Measurements from ENCODE around the gene HOXD3.

HOXD3 gene

DNA sequence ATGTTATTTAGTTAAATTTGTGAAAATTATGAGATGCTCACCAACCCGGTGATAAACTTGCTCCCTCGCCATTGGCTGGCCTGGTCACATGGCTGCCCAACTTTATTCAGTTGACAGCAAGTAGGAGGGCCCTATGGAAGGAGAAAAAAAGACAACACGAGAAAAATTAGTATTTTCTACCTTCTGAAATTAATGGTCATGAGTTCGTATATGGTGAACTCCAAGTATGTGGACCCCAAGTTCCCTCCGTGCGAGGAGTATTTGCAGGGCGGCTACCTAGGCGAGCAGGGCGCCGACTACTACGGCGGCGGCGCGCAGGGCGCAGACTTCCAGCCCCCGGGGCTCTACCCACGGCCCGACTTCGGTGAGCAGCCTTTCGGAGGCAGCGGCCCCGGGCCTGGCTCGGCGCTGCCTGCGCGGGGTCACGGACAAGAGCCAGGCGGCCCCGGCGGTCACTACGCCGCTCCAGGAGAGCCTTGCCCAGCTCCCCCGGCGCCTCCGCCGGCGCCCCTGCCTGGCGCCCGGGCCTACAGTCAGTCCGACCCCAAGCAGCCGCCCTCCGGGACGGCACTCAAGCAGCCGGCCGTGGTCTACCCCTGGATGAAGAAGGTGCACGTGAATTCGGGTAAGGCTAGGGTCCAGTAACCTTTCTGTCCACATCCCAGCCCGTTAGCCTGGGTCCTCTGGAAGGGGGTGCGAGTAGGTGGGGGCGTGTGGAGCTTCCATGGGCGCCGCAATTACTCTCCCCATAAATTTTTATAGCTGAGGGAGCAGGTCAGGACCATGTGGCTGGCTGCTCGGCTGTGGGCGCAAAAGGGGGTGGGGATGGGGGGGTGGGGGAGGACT is 5.4 kb upstream of the HOXD3 start, which contains the start of gene HOXD4:
Gene HOXD4, plus strand, starts transcription at position 109 of the 846 bp plus-strand sequence. Its CDS starts 84 bp downstream, at position 193.
- DNase-seq = no peak

DNA sequence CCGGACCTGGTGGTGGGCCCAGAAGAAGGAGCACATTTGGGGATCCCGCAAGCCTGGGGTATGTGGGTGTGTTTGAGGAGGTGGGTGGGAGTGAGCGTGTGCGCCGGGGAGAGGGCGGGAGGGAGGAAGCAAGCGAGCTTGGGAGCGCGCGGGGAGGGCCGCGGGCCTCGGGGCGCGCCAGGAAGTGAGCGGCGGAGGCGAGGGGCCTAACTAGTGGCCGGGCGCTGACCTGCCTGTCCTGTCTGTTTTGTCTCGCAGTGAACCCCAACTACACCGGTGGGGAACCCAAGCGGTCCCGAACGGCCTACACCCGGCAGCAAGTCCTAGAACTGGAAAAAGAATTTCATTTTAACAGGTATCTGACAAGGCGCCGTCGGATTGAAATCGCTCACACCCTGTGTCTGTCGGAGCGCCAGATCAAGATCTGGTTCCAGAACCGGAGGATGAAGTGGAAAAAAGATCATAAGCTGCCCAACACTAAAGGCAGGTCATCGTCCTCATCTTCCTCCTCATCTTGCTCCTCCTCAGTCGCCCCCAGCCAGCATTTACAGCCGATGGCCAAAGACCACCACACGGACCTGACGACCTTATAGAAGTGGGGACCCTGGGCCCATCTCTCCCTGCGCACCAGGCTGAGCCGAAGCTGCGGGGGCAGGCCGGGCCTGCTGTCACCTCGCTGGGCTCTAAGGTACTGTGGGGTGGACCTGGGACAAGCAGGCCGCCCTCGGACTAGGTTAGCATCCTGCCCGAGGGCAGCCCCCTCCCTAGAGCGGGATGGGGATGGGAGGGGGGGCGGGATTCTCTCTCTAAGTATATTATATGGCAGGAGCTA is 4.5 kb upstream of the HOXD3 start:
- no peak for DNase-seq

DNA sequence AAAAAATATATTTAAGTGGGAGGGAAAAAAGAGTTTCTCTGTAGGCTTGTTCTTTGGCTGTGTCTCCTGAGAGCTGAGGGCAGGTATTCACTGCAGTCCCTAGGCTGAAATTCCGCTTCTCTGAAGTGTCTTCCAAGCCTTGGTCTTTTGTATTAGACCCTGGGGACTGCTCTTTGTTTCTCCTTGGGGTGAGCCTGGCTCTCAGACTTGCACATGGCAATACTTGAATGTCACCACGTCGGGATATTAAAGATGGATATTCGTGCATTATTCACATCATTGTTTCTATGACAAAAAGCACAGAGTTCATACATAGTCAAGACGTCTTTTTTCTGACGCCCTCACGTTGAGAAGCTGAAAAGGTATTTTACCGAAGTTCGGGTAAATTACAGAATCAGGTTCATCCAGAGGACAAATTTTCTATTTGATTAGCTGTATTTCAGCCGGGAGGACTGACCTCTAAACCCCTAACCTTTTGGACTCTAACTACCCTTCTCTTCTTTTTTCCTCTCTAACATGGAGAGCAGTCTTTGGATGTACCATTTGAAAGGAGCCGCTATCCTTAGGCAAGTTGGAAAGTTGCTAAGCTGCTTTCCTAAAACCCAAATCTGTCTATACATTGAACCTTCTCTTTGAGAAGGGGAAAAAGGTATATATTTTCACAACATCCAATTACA is 2.4 kb upstream of the HOXD3 start:
- no peak for DNase-seq

DNA sequence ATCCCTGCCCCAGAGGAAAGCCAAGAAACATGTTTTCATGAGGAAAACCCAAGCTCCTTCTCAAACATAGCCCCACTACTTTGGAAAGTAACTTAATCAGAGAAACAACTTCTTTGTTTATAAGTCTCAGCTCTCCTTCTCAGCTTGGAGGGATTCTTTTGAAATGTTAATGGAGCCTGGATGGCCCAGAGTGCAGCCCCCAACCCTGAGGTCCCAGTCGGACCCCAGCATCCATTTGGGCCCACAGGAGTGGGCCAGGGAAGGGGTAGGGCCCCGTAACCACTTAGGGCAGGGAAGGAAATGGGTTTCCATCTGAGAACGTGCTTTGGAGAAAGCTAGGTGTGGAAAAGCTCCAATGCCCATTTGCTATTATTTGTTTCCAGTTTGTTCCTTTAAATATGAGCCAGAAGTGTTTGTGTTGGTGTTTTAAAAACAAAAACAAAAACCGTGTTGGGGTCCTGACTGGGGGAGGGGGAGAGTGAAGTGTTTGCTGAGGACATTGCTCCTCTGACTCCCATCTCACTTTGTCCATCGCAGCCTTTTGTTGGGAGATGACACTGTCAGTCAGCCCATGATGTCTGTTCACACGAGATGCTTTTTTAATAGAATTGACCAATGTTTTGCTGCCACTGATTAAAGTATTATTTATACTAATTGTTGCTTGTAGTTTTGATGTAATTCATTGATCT is 1.6 kb upstream of the HOXD3 start:
- DNase-seq = no peak

DNA sequence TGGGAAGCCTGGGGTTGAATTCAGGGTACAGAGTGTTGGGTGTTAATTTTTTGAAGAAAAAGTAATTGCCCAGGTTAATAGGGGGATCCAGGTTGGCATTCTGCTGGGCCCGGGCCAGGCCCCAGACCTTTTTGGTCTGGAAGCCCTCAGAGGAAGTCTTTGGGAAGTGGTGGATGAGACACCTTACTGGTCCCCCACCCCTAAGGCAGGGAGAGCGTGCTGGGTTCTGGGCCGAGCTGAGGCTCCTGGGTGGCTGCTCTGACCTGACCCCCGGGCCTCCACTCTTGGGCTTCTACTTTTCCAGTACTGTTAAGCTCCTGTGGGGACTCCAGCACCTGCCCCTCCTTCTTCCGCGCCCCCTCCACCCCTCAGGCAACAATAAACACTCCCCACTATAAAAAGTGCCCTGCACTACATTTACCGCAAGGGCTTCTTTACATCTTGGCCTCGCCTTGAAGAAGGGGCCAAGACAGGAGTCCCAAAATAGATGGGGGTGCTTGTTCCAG is 753 bp upstream of the HOXD3 start:
- no peak for DNase-seq

DNA sequence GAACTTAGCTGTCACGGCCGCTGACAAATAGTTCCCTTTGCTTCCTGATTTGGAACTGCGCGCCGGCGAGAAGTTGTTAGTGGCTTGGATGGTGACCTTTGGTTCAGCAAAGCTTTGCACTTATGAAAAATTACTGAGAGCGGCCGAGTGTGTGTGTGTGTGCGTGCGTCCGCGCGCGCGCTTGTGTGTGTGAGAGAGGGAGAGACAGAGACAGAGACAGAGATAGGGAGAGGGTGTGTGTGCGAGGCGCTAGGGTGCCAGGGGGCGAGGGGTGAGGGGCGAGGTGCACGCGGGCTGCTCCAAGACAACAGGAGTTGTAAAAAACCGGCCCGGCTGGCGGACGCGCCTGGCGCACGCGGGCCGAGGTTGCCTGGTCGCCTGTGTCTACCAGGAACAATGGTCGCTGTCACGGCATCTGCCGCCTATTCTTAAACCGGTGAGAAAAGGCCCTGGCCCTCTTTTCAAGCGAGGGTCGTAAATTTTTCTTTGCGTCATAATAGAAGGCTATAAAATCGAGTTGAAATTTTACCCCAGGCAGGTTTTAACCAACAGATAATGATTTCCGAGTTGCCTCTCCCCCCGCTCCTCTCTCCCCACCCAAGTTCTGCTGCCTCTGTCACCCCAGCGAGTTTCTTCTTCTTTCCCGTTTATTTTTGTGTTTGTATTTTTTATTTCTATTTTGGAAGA is 535 bp downstream of the HOXD3 start:
- DNase-seq = no peak

DNA sequence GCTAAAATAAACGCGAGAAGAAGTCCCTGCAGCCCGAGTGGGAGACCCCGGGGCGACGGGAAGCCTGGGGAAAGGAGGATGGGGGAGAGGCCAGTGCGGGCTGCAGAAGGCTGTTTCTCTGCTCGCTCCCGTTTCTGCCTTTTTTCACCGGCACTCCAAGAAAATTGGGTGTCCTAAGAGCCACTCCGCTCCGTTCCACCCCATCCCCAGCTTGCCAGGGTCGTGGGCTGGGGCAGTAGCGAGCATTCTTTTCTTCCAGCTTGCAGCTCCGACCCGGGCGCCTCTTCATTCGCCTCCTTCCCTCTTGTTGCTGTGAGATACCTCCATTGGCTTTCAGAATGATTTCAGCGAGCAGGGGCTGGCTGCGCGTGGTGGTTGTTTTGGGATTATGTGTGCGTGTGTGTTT is 1.1 kb downstream of the HOXD3 start:
- DNase-seq = no peak

DNA sequence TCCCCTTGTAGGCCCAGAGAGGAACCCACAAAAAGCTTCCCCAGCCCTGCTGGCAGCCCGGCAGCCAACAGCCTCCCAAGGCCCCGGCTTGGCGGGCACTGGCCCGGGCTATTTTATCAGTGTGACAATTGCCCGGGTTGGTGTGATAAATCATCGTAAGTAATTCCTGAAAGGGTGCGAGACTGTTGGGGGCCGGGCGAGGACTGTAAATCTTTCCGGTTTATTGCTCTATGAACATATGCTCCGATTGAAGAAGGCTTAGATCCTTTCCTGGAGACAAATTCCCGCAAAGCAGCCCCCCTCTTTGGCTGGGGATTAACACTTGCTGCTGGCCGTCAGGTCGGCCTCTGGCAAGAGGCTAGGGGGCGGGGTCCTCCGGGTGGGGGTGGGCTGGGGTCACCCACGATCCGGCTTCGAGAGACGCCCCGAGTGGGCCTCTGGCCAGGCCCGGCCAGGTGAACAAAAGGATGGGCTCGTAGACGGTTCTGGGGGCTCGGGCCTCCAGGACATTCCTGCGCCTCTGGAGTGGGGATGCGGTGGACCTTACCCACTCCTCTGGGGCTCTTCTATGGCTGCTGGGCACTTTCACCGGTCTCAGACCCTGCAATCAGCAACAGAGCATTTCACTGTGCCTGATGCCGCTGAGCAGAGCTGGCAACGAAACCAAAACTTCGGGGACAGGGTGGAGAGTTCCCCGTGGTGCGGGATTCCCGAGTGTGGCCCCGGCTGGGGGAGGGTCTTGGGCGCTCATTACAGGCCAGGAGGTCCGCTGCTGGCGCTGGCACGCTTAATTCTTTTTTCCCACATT is 2.0 kb downstream of the HOXD3 start:
- no peak for DNase-seq

DNA sequence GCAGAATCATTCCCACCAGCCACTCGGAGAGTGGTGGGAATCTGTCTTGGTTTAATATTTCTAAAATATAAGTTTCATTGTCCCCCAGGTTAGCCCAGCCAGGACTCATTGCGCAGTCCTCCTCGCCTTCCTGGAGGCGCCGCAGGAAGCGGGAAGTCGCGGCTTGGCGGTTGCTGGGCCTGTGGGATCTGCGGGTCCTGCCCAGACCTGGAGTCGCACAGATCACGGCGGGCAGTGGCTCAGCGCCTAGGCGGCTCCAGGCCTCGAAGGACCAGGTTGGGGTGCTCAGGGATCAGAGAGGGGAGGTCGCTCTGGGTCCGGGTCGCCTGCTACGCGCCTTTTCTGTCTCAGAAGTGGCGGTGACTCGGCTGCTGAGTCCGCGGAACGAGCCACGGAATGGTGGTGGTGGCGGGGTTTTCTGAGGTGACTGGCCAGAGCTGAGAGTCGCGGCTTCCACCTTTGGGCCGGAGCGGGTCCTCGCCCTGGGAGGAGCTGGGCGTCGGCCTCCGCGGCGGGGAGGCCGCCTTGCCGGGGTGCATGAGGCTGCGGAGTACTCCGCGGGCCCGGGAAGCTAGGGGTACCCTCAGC is 2.6 kb downstream of the HOXD3 start:
- DNase-seq = no peak

DNA sequence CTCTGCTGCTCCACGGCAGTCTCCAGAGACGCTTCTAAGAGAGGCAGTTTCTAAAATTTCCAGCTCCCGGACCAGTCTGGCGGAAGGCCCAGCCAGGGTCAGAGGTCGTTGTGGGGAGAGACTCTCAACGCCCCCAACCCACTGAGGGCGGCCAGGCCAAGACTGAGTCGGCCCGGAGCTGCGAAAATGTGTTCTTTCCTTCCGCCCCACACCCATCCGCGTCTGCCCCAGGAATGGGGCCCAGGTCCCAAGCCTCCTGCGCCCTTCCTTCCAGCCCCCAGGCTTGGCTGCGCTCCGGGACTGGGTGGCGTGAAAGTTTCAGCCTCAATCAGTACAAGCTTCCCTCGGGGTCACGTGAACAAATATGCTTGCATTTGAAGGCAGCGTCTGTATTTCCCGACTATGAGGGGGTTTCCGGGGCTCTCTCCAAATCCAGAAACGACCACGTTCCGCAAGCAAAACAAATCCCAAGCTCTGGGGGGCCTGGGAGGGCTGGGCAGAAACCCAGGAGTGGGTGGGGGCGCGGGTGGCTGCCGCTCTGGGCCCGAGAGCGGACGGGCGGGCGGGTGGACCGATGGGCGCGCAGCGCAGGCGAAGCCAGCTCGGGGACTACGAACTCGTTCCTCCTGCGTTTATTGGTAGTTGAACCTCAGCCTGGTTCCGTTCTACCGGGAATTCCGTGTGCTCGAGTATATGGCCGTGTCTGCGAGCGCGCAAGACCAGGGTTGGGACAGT is 3.3 kb downstream of the HOXD3 start:
- no peak for DNase-seq

DNA sequence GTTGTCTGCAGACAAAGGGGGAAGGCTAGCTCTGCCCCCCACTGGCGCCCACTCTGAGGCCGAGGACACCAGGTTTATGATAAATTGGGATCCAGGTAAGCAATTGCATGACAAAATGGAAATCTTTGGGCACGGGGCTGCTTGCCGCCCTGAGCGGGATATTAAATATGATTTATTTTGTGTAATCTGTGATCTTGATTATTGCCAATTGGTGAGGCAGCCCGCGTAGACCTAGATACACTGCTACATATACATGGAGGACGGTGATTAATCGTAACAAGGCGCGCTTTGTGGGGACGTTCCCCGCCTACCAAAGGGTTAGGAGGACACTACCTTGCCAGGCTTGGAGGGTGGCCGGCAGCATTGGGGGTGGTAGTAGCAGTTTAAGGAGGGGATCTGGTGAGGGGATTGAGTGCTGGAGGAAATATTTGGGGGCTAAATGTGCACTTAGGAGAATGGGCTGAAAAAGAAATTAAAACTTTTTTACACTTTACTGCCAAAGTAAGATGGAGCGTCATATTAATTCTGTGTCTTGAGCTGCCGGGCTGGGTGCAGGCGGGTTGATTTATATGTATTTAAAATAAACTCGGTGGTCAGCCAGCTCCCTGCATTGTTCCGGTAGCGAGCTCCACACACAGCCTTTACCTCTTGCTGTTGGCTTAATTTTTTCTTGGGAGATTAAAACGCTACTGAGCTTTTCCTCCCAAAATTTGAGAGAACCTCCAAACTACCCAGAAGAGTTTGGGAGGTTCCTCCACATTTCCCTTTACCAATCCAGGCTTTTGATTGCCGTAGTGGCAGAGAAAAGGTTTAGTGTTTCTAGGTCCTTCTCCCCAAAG is 4.1 kb downstream of the HOXD3 start:
- DNase-seq = no peak

DNA sequence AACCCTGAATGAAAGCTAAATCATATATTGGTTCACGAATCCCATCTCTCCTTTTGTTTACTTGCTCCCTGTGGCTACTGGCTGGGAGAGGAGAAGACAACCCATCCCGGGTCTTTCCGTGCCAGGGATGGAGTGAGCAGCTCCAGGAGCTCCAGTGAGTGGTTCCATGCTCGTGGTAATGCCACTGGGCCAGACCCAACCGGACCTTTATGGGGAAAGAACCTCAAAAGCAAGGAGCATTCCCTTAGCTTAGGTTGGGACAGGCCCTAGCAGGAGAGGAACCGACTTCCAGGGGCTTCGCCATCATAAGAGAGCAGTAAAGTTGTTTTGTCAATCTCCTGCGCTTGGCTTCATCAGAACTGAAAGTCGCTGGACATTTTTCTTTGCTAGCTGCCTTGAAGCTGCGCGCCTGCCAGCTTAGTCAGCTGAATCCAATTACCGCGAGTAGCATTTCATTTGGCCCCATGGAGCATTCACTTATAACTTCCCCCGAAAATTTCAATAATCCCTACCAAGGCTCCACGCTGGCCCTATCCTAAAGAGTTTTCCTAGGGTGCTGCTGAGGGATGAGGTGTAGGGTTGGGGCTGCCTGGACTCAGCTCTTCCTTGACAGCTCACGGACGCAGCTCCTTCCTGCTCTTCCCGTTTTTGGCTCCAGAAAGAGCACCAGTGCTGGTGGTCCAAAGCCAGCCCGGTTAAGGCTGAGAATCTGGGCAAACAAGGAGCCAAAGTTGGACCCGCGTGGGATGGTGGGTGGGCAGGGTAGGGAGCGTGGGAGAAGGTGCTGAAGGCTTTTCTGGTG is 4.9 kb downstream of the HOXD3 start:
- DNase-seq = no peak

DNA sequence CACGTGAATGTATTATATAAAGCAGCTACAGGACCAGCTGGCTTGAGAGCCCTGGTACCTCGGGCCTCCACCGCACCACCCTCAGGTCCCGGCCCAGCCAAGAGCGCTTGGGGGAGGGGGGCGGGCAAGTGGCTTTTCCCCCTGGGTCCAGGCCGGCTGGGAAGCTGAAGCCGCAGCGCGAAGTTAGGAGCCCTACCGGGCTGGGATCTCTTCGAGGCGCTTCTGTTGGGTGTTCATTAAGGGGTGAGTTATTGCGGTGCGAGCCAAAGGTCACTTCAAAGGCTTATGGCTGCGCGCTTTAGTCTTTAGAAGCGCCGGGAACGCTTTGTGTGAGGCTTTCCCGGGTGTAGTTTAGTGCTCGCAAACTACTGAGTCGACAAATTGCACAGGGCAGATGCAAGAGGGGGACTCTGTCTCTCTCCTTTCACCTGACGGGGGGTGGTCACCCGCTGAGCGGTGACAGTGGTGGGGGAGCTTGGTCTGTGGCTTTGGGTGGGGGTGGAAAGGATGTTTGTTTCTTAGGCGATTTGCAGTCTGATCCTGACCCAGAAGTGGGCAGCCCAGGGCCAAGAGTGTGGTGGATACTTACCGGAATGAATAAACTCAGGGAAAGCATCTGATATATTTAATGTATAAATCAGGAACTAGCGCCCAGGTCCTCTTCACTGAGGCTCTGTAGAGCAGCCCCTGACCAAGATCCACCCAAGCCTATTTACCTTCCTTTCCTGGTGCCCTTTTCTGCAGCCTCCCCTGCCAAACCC is 6.0 kb downstream of the HOXD3 start:
- no peak for DNase-seq

DNA sequence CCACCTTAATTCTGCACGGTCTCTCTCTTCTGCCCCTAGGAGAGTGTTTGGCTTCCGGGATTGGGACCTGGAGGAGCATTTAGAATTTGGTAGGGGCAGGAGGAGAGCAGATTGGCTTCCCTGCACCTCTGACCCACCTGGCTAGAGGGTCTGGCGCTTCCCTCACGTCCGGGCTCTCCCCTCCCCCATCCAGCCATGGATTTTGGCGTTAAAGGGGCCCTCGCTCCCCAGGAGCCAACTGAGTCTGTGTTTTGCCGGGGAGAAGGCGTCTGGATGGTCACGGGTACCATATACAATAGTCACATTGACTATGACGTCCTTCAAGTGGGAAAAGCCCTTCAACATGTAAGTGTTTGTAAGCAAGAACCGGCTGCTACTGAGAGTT is 6.6 kb downstream of the HOXD3 start:
- no peak for DNase-seq

DNA sequence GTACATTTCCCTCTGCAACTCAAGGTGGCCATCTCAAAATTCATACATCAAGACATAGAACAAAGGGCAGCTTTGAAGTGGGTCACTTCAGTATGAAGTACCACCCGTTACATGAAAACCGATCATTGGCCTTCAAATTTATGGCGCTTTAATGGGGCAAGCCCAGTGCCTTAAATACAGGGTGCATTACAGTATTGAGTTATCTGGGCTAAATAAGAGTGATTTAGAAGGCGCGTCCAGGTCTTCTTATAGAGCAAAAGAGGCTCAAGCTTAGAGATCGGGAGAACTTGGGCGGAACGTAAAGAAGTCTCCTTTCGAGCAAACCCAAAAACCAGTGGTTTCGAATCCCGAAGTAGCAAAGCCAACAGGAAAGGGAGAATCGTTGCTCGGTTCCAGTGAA is 7.1 kb downstream of the HOXD3 start:
- no peak for DNase-seq

DNA sequence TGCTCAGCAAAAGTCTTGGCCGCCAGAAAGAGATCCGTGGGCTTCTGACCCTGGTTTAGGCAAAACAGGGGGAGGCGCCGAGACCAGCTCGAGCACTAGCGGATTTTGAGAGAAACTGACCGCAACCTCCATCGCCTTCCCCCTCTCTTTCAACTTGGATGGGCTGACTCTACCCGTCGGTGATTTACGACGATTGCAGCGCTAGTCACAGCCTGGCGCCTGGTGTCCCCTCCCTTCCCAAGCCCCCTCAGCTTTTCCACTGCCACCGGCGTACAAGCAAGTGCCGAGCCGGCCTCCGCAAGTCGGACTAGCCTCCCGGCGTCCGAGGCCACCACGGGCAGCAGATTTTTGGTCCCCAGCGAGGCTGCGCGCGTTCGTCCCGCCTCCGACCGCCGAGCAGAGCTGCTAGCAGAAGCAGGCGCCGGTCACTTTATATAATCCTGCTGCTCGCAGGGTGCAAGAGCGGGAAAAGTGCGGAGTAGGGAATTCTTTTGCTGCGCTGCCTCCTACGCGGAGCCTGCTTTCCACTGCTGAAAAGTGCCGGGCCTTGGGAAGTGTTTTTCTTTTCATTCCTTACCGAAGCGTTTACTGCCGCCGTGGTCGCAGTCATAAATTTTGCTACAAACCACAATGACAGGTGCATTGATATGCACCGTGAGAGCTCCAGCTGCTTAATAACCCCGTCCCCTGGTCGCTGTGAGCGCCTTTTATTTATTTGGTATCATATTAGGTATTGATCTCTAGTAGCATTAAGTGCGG is 7.7 kb downstream of the HOXD3 start:
- no peak for DNase-seq
